NCI-H748 treated with DMSO at 0.1 percent for 48 hours (cell line): ENCODE measurements around the gene SERPIND1.

Experiments used
- DNase-seq: peaks from one replicate; lab custom pipeline; 2025; lab: John Stamatoyannopoulos, UW

The SERPIND1 gene

GRCh38 chr22:20792966-20793728 lies 19.2 kb downstream of the SERPIND1 start:
- no peak for DNase-seq

GRCh38 chr22:20793748-20794649 lies 20.1 kb downstream of the SERPIND1 start:
- DNase-seq, result no peak

GRCh38 chr22:20794650-20795413 lies 20.9 kb downstream of the SERPIND1 start:
- DNase-seq, result no peak

- no peak for DNase-seq
Observed at GRCh38 chr22:20796731-20797130, 22.8 kb downstream of the SERPIND1 start.

GRCh38 chr22:20798218-20798617 lies 24.3 kb downstream of the SERPIND1 start:
- DNase-seq, result no peak

GRCh38 chr22:20798974-20799373 lies 25.1 kb downstream of the SERPIND1 start:
- DNase-seq, result no peak

- no peak for DNase-seq
Observed at GRCh38 chr22:20799449-20799848, 25.5 kb downstream of the SERPIND1 start.

- no peak for DNase-seq
Observed at GRCh38 chr22:20802452-20802851, 28.5 kb downstream of the SERPIND1 start.

- no peak for DNase-seq
Observed at GRCh38 chr22:20802922-20803553, 29.1 kb downstream of the SERPIND1 start.

GRCh38 chr22:20803696-20804324 lies 29.9 kb downstream of the SERPIND1 start:
- no peak for DNase-seq

GRCh38 chr22:20804650-20805049 lies 30.7 kb downstream of the SERPIND1 start:
- no peak for DNase-seq

GRCh38 chr22:20805972-20806471 lies 32.1 kb downstream of the SERPIND1 start:
- DNase-seq, result no peak

- no peak for DNase-seq
Observed at GRCh38 chr22:20807315-20807752, 33.4 kb downstream of the SERPIND1 start.

- DNase-seq, result no peak
Observed at GRCh38 chr22:20808844-20809243, 34.9 kb downstream of the SERPIND1 start.

- DNase-seq, result no peak
Observed at GRCh38 chr22:20809538-20810185, 35.7 kb downstream of the SERPIND1 start.

- no peak for DNase-seq
Observed at GRCh38 chr22:20810645-20811044, 36.7 kb downstream of the SERPIND1 start.

GRCh38 chr22:20811171-20811570 lies 37.3 kb downstream of the SERPIND1 start:
- DNase-seq, result no peak

GRCh38 chr22:20811971-20812660 lies 38.2 kb downstream of the SERPIND1 start:
- DNase-seq, result no peak

GRCh38 chr22:20813056-20813455 lies 39.1 kb downstream of the SERPIND1 start:
- no peak for DNase-seq

GRCh38 chr22:20814221-20814808 lies 40.4 kb downstream of the SERPIND1 start:
- no peak for DNase-seq
